Measurements from ENCODE around the gene PRTFDC1.

DNA sequence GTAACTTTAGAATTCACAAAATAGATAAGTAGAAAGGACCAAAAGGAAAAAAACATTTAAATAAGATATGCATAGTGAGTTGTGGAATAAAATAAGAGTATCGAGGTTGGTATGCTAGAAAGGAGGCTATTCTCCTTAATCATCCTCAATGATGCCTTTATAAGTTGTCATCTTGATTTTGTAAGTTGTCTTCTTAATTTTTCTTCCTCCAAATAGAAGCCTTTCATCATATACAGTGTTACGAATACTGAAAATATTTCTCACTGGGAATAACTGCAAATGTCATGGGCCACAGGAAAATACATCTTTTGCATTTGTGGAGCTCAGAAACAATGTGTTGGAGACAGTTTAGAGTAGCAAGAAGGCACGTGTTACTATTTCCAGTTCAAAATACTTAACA, 31.5 kb upstream of the PRTFDC1 start:
- TF ChIP-seq, protein P1, sequence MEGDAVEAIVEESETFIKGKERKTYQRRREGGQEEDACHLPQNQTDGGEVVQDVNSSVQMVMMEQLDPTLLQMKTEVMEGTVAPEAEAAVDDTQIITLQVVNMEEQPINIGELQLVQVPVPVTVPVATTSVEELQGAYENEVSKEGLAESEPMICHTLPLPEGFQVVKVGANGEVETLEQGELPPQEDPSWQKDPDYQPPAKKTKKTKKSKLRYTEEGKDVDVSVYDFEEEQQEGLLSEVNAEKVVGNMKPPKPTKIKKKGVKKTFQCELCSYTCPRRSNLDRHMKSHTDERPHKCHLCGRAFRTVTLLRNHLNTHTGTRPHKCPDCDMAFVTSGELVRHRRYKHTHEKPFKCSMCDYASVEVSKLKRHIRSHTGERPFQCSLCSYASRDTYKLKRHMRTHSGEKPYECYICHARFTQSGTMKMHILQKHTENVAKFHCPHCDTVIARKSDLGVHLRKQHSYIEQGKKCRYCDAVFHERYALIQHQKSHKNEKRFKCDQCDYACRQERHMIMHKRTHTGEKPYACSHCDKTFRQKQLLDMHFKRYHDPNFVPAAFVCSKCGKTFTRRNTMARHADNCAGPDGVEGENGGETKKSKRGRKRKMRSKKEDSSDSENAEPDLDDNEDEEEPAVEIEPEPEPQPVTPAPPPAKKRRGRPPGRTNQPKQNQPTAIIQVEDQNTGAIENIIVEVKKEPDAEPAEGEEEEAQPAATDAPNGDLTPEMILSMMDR (conservative IDR thresholded peaks at IDR 0.05 in 1 of 2, IDR thresholded peaks at IDR 0.05 in 1 of 2; ENCODE audit: low read depth in 1 of 2, low read length in 2 of 2), result no peak
- TF ChIP-seq EZH2 (IDR thresholded peaks at IDR 0.05; ENCODE audit: low read length, missing control alignments), result no peak
